NB4 (cell line): ENCODE results near the gene BACH2.

Source experiments
- DNase-seq: peaks from one replicate; pipeline ENCODE4 v3.0.0; 2010; ENCODE audit warnings: low read depth
- H3K4me3 ChIP-seq: one replicate; pipeline ENCODE4 v1.5.1; 2011; ENCODE audit warnings: mild to moderate bottlenecking, low read depth, low read length, moderate library complexity
- CTCF ChIP-seq: IDR thresholded peaks from one replicate; pipeline ENCODE4 v1.5.1; 2012; ENCODE audit warnings: low read depth, low read length
- MAX ChIP-seq: IDR thresholded peaks from 2 replicates; pipeline ENCODE4 v1.6.1; 2011; ENCODE audit warnings: low read depth, low read length
- MYC ChIP-seq: IDR thresholded peaks from 2 replicates; pipeline ENCODE4 v1.6.1; 2011; ENCODE audit warnings: low read depth, low read length
- POLR2A ChIP-seq: IDR thresholded peaks from 2 replicates; pipeline ENCODE4 v1.6.1; 2011; ENCODE audit warnings: mild to moderate bottlenecking; ENCODE audit not compliant: insufficient read length; ENCODE audit errors: extremely low read depth

BACH2 gene

GRCh38 chr6:89934685-89935366, 361.8 kb downstream of the BACH2 start:
- H3K4me3 ChIP-seq, result no peak overlapping the region
- TF ChIP-seq MAX, result no peak
- no peak for TF ChIP-seq CTCF
- no peak for TF ChIP-seq POLR2A
- TF ChIP-seq MYC, result no peak
- DNase-seq, result no peak

DNA sequence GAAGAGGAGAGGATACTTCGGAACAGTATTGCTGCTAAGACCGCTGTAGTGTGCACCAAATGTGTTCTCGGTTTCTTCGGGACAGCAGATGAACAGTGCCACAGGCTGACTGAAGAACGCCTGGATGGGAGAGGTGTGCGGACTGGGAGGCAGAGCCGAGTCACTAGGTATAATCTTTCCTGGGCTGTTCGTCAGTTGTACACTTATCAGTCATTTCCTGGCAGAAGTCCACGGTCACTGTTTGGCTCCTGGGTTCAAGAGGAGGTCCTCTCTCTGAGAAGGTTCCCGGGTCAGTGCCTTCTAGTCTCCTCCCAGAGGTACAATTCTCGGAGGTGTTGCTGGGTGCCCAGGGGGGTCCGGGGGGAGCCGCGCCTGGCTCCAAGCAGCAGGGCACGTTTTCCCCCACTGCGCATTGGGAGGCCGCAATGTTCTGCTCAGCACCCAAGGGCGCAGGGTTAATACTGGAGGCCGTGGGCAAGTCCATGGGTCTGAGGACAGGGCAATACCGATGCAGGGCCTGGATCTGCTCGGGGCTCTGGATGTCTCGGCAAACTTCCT, 364.3 kb downstream of the BACH2 start:
- no peak for TF ChIP-seq MYC
- TF ChIP-seq POLR2A, result no peak
- H3K4me3 ChIP-seq, result no peak overlapping the region
- DNase-seq, result no peak

DNA sequence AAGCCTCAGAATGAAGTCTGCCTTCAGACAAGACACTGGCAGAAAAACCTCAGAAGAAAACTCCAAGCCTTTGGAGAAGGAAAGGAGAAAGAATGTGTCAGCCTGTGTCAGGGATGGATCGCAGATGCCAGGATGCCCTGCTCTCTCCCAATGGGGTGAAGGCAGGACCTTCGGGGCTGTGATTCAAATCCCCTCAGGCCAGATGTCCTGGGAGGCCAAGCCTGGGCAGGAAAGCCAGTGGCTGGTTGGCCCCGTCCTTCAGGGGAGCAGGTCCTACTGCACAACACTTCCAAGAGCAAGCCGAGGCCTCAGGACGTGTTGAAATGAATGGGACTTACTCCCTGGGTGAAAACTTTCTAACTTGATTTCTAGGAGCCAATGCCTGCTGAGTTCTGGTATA, 365.9 kb downstream of the BACH2 start:
- no peak for DNase-seq
- H3K4me3 ChIP-seq, result no peak overlapping the region
- TF ChIP-seq MYC (no peak), CTCF (no peak), MAX (no peak), POLR2A (no peak)

DNA sequence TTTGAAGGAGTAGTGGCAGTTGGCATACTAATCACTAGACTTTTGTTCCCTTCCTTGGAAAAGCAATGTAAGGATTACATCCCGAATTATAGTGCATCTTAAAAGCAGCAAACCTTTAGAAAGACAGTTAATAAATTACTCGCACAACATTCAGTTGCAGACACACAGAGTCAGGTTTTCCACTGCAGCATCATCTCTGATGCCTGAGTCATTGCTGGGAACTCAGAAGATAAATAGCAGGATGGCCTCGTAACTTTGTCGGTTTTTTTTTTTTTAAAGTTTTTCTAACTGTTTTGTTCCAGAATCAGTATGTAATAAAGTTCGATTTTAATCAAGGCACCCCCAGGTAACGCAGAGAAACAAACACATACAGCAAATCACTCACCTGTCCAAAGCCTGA, 368.0 kb downstream of the BACH2 start:
- H3K4me3 ChIP-seq, result no peak overlapping the region
- TF ChIP-seq CTCF (no peak), MYC (no peak), MAX (no peak), POLR2A (no peak)
- no peak for DNase-seq

- TF ChIP-seq CTCF (no peak), MAX (no peak), POLR2A (no peak), MYC (no peak)
- DNase-seq, result peak; percentile 51
- H3K4me3 ChIP-seq, result no peak overlapping the region
These were observed 368.7 kb downstream of the BACH2 start for GRCh38 chr6:89927791-89928550.

DNA sequence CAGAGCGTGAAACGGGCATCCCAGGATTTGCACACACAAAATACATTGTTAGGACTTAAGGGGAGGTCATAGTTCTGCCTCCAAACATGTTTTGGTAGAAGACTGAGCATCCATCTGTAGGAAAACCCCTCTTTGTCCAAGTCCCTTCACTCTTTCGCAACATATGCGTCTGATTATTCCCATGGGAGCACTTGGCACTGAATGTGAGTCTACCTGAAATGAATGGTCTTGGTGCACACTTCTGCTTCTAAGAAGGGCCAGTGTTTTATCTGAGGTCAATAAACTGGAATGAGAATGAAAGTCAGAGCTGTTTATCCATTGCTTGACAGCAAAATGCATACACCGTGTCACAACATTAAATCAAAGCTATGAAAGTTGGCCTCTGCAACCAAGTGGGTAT, 369.4 kb downstream of the BACH2 start:
- H3K4me3 ChIP-seq, result no peak overlapping the region
- no peak for DNase-seq
- TF ChIP-seq MAX, result no peak
- no peak for TF ChIP-seq MYC
- no peak for TF ChIP-seq POLR2A
- no peak for TF ChIP-seq CTCF
